HepG2 (cell line): ENCODE results near the gene GPC3. TPM values are rescaled to one million over a fixed set of nuclear protein-coding genes. Genes with fewer than 3 reads are reported as not detected.

Source experiments
- ATAC-seq: fragments of 200-7000 bp; cut with Tn5 transposase; 3 replicates; pipeline ENCODE4 v1.9.1; 2020; ENCODE audit warnings: mild to moderate bottlenecking, moderate library complexity
- BruUV-seq: library from RNA; stranded (reverse); fragments of 400-500 nt; replicated peaks from 2 replicates; lab custom pipeline; 2021; lab: Mats Ljungman, UMichigan
- CTCF ChIA-PET: fragments of 300-600 bp; formaldehyde crosslinking; extraction: SDS; loops from one replicate; lab custom pipeline; 2021; ENCODE audit warnings: low total read pairs, inconsistent platforms, low intra/inter-chr PET ratio; lab: Yijun Ruan, JAX
- POLR2A ChIA-PET: fragments of 350-600 bp; sonication (Branson Sonifier 250); formaldehyde crosslinking; loops from one replicate; lab custom pipeline; 2020; ENCODE audit warnings: antibody characterized with exemption, inconsistent platforms; lab: Yijun Ruan, JAX
- DNase-seq: peaks from one replicate; pipeline ENCODE4 v3.0.0-alpha.2; 2015; ENCODE audit warnings: low spot score
- FAIRE-seq: peaks from 3 replicates; lab custom pipeline; 2011; peaks lifted over from hg19 to GRCh38; lab: Jason Lieb, UNC
- H2AFZ ChIP-seq: one replicate; pipeline ENCODE4 v1.6.1; 2011; ENCODE audit warnings: low read length, inconsistent platforms
- H3K27ac ChIP-seq: fragments of 300-600 bp; 3 replicates; pipeline ENCODE4 v1.8.0; 2011; ENCODE audit warnings: mixed run types, mild to moderate bottlenecking, mixed read lengths, low read length, inconsistent platforms; ENCODE audit not compliant: insufficient read depth; ENCODE audit errors: extremely low read length
- H3K27me3 ChIP-seq, 2 experiments: fragments of 200-600 bp in 1 of 2; 2 replicates in 1 of 2; 3 replicates in 1 of 2; pipeline versions ENCODE4 v1.6.0 to v1.8.0; 2011; ENCODE audit warnings: low read length in 2 of 2, mild to moderate bottlenecking in 2 of 2, moderate library complexity in 2 of 2, inconsistent platforms in 1 of 2; ENCODE audit not compliant: insufficient read depth in 2 of 2, control insufficient read depth in 1 of 2
- H3K36me3 ChIP-seq, 2 experiments: fragments of 200-600 bp in 1 of 2; replicated peaks in 1 of 2; 2 replicates in 1 of 2; 3 replicates in 1 of 2; pipeline versions ENCODE4 v1.5.1 to v1.8.0; 2011; ENCODE audit warnings: low read length in 2 of 2, inconsistent platforms in 1 of 2; ENCODE audit not compliant: insufficient read depth in 2 of 2, control insufficient read depth in 1 of 2
- H3K4me1 ChIP-seq: 2 replicates; pipeline ENCODE4 v1.5.1; 2012; ENCODE audit warnings: low read length, inconsistent platforms; ENCODE audit not compliant: insufficient read depth
- H3K4me2 ChIP-seq: 2 replicates; pipeline ENCODE4 v1.6.0; 2011; ENCODE audit warnings: low read depth, low read length, inconsistent platforms
- H3K4me3 ChIP-seq, 3 experiments: fragments of 200-600 bp in 1 of 3; sonication (generic), shearing (Covaris generic) in 1 of 3; replicated peaks in 1 of 3; 2 replicates each; pipeline ENCODE4 v1.5.1; 2011 to 2016; ENCODE audit warnings: low read length in 3 of 3, inconsistent platforms in 2 of 3, low read depth in 2 of 3, mild to moderate bottlenecking in 2 of 3, control low read depth in 1 of 3, mixed read lengths in 1 of 3; ENCODE audit not compliant: insufficient read depth in 1 of 3
- H3K79me2 ChIP-seq: one replicate; pipeline ENCODE4 v1.6.1; 2011; ENCODE audit warnings: low read length, inconsistent platforms; ENCODE audit not compliant: insufficient read depth
- H3K9ac ChIP-seq: 2 replicates; pipeline ENCODE4 v1.6.0; 2011; ENCODE audit warnings: mild to moderate bottlenecking, low read depth, low read length, inconsistent platforms; ENCODE audit not compliant: insufficient read depth
- H3K9me3 ChIP-seq: 2 replicates; pipeline ENCODE4 v1.5.1; 2012; ENCODE audit warnings: mild to moderate bottlenecking, low read length
- H4K20me1 ChIP-seq: 2 replicates; pipeline ENCODE4 v1.6.0; 2011; ENCODE audit warnings: inconsistent platforms, mild to moderate bottlenecking, low read length, moderate library complexity; ENCODE audit not compliant: insufficient read depth
- ATF4 ChIP-seq, 2 experiments: fragments of 450-650 bp in 1 of 2; sonication (generic) in 1 of 2; formaldehyde crosslinking; IDR thresholded peaks; 2 replicates each; pipeline versions ENCODE4 v1.5.0 to v1.8.0; 2020 to 2022; ENCODE audit warnings: mild to moderate bottlenecking in 1 of 2, missing genetic modification reagents in 1 of 2
- CHD4 ChIP-seq: fragments of 200-600 bp; sonication (generic); IDR thresholded peaks from 2 replicates; pipeline ENCODE4 v1.7.0; 2017; ENCODE audit warnings: mild to moderate bottlenecking, low read length, borderline replicate concordance
- CREB3 ChIP-seq: sonication (generic); formaldehyde crosslinking; IDR thresholded peaks from 2 replicates; pipeline ENCODE4 v1.5.0; 2020; ENCODE audit warnings: missing genetic modification reagents
- ELF1 ChIP-seq: sonication (generic); formaldehyde crosslinking; IDR thresholded peaks from 2 replicates; pipeline ENCODE4 v1.4.0; 2020; ENCODE audit warnings: missing genetic modification reagents
- GRHL1 ChIP-seq: sonication (generic); formaldehyde crosslinking; conservative IDR thresholded peaks from 2 replicates; pipeline ENCODE4 v1.8.0; 2022; ENCODE audit warnings: missing genetic modification reagents
- KDM6A ChIP-seq: IDR thresholded peaks from 2 replicates; pipeline ENCODE4 v1.6.1; 2016; ENCODE audit warnings: low read depth
- MEF2D ChIP-seq: sonication (generic); formaldehyde crosslinking; IDR thresholded peaks from 2 replicates; pipeline ENCODE4 v1.5.1; 2020; ENCODE audit warnings: mild to moderate bottlenecking, missing genetic modification reagents
- MIXL1 ChIP-seq: IDR thresholded peaks from 2 replicates; pipeline ENCODE4 v1.6.1; 2016
- MTA3 ChIP-seq: sonication (generic); formaldehyde crosslinking; IDR thresholded peaks from 2 replicates; pipeline ENCODE4 v1.4.0; 2020; ENCODE audit warnings: missing genetic modification reagents
- NR2F2 ChIP-seq: IDR thresholded peaks from 2 replicates; pipeline ENCODE4 v1.6.1; 2012; ENCODE audit warnings: low read depth, inconsistent platforms, borderline replicate concordance
- RARA ChIP-seq: IDR thresholded peaks from 2 replicates; pipeline ENCODE4 v1.6.1; 2016; ENCODE audit warnings: missing genetic modification reagents, missing compliant biosample characterization
- SALL1 ChIP-seq: sonication (generic); formaldehyde crosslinking; IDR thresholded peaks from 2 replicates; pipeline ENCODE4 v1.8.0; 2022; ENCODE audit warnings: mild to moderate bottlenecking, missing genetic modification reagents
- STAT5B ChIP-seq: sonication (generic); formaldehyde crosslinking; IDR thresholded peaks from 2 replicates; pipeline ENCODE4 v1.4.0; 2020; ENCODE audit warnings: missing genetic modification reagents
- TAF15 ChIP-seq: fragments of 200-400 bp; formaldehyde crosslinking; IDR thresholded peaks from one replicate; pipeline ENCODE4 v1.6.1; 2018; ENCODE audit warnings: mild to moderate bottlenecking, low read depth, low read length; ENCODE audit not compliant: poor library complexity, severe bottlenecking
- U2AF1 ChIP-seq: fragments of 200-400 bp; formaldehyde crosslinking; optimal IDR thresholded peaks from 2 replicates; pipeline ENCODE3; 2017; ENCODE audit warnings: mild to moderate bottlenecking, low read depth, low read length
- ZBTB10 ChIP-seq: sonication (generic); formaldehyde crosslinking; IDR thresholded peaks from 2 replicates; pipeline ENCODE4 v1.4.0; 2020; ENCODE audit warnings: missing genetic modification reagents, borderline replicate concordance
- ZNF12 ChIP-seq: sonication (generic); formaldehyde crosslinking; IDR thresholded peaks from 2 replicates; pipeline ENCODE4 v1.5.0; 2020; ENCODE audit warnings: missing genetic modification reagents
- ZNF431 ChIP-seq: sonication (generic); formaldehyde crosslinking; IDR thresholded peaks from 2 replicates; pipeline ENCODE4 v1.9.0; 2022; ENCODE audit warnings: missing genetic modification reagents, low read depth, mild to moderate bottlenecking, borderline replicate concordance
- ZNF75D ChIP-seq: sonication (generic); formaldehyde crosslinking; IDR thresholded peaks from 2 replicates; pipeline ENCODE4 v1.8.1; 2023; ENCODE audit warnings: missing genetic modification reagents, mild to moderate bottlenecking, borderline replicate concordance
- ZNF839 ChIP-seq: sonication (generic); formaldehyde crosslinking; IDR thresholded peaks from 2 replicates; pipeline ENCODE4 v1.4.0; 2020; ENCODE audit warnings: missing genetic modification reagents, mild to moderate bottlenecking, borderline replicate concordance
- WGBS: methylation state at CpG from one replicate; pipeline ENCODE4 v1.1.6; 2017; ENCODE audit warnings: low lambda C conversion rate; 5-methylcytosine and 5-hydroxymethylcytosine counted together
- in situ Hi-C: cut with HindIII; loops from 2 replicates; pipeline ENCODE4 v1.10.0; 2017; ENCODE audit warnings: low pct_unique_long_range_greater_than_20kb; ENCODE audit not compliant: extremely low pct_ligation_motif_present
- intact Hi-C: fragments of 100-400 bp; cut with micrococcal nuclease; formaldehyde crosslinking; loops from one replicate; pipeline ENCODE4 v1.10.0; 2022; ENCODE audit not compliant: unreplicated experiment
- polyA plus RNA-seq, 8 experiments: library from polyadenylated mRNA; depleted of rRNA in 3 of 8; stranded (reverse) in 7 of 8; unstranded in 1 of 8; fragments of >200 nt; fragmentation: Illumina TruSeq in 4 of 8; extraction: Trizol in 4 of 8; gene quantifications; 2 replicates each; pipeline versions ENCODE4 v1.2.1 to v1.2.3, GENCODE V29; 2011 to 2016; ENCODE audit warnings: low read depth in 4 of 8, missing spikeins in 1 of 8, mixed read lengths in 1 of 8; ENCODE audit not compliant: insufficient read depth in 1 of 8
- total RNA-seq, 5 experiments: library from RNA; depleted of rRNA; stranded (reverse); fragments of >200 nt; fragmentation: Illumina TruSeq; extraction: Trizol; gene quantifications; 2 replicates each; pipeline ENCODE4 v1.2.3, GENCODE V29; 2016; ENCODE audit warnings: low read depth in 1 of 5

Gene GPC3
- total and polyA plus RNA-seq, 2 of the 13 experiments (the other 11 are each of a cell fraction or from before 2014, with no cell fraction given) = 1,799 to 3,263 TPM

GRCh38 chrX:133892337-133892736, 93.1 kb downstream of the GPC3 start:
- POLR2A ChIA-PET = interaction anchor here (1.2 kb wide), 1 partner anchor 134 kb away, joined by 3 read pairs; no protein-coding TSS in a partner anchor
- in situ Hi-C loops = no loop called here
- BruUV-seq = no TSS peak
- peaks cover 68% of the 10 kb centered on the region for H3K4me1 ChIP-seq
- peaks cover 0 to 6% of the 10 kb centered on the region in 2 experiments; a peak in 2 of 5 replicates for H3K36me3 ChIP-seq
- H2AFZ ChIP-seq = no peak overlapping the region
- FAIRE-seq = peak; percentile 98
- WGBS = 19% methylated on average over 2 of the region's 2 CpGs
- H3K9me3 ChIP-seq = no peaks in the 10 kb centered on the region
- H3K4me3 ChIP-seq = no peak overlapping the region
- CTCF ChIA-PET = no interaction called here
- H3K27ac ChIP-seq = peak overlapping the region; percentile 46
- peak; percentile 67 for DNase-seq
- intact Hi-C loops = no loop called here
- H3K4me2 ChIP-seq = no peak overlapping the region
- H4K20me1 ChIP-seq = peaks cover 70% of the 10 kb centered on the region
- H3K79me2 ChIP-seq = peaks cover 31% of the 10 kb centered on the region
- H3K9ac ChIP-seq = no peak overlapping the region
- no peaks in the 10 kb centered on the region for H3K27me3 ChIP-seq
- peak; percentile 76 for ATAC-seq
- TF ChIP-seq SALL1 (CRISPR knock-in tag) (no peak; the same call in 1 of the 2 replicates), MTA3 (CRISPR knock-in tag) (no peak), CHD4 (no peak), ATF4 (CRISPR knock-in tag; IDR thresholded peaks at IDR 0.05) (peak in 1 of 2 experiments; percentile 69; a peak in 2 of 4 replicates), TAF15 (no peak), GRHL1 (no peak), MIXL1 (CRISPR knock-in tag) (0 out of 2 replicates have a peak, but pooled peaks have one; percentile 12), ZBTB10 (CRISPR knock-in tag) (no peak), NR2F2 (peak; percentile 91), ZNF75D (CRISPR knock-in tag) (no peak), ZNF12 (CRISPR knock-in tag) (peak; percentile 74; the same call in 1 of the 2 replicates), MEF2D (CRISPR knock-in tag) (no peak), ZNF431 (CRISPR knock-in tag) (no peak), RARA (CRISPR knock-in tag) (0 out of 2 replicates have a peak, but pooled peaks have one; percentile 12), ZNF839 (CRISPR knock-in tag) (no peak), U2AF1 (no peak), ELF1 (no peak), KDM6A (CRISPR knock-in tag) (no peak), STAT5B (CRISPR knock-in tag) (no peak), CREB3 (CRISPR knock-in tag) (no peak)
